ENCODE results near the gene KAZN. TPM values are rescaled to one million over a fixed set of nuclear protein-coding genes. Genes with fewer than 3 reads are reported as not detected.

KAZN gene
- total RNA-seq, 1 donor from 2014 or later = 9.4 TPM

DNA sequence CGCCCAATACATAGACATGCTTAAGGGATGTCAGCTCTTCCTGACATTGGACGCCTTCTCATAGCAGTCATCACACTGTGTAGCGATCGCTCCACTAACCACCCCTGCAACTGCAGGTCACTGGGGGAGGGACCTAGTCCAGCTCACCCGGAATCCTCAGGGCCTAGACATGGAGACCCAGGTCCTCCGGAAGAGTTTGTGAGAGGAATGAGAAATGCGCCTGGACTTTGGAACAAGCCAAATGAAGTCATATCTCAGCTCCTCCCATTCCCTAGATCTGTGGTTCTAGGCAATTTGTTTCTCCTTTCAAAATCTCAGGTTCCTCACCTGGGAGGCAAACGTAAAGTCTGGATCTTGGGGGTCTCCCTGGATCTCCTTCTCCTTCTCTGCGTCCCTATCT is 253.3 kb downstream of the KAZN start:
- DNase-seq (ENCODE audit: low spot score) = no peak

DNA sequence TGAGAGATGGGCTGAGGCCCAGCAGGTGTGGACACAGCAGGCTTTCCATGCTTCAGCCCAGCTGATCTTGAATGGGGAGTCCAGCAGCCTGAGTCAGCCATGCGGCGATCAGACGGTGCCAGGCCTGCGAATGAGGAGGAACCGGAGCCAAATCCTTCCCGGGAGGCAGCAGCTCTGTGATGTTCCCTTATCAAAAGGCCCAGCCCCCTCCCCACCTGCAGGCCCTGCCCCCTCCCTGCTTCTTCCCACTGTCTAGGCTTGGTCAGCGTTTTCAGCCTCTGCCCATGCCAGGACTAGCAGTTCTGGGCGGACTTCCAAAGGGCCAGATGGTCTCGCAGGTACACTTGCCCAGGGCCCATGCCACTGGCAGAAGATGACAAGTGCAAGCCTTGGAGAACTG is 253.8 kb downstream of the KAZN start:
- DNase-seq (ENCODE audit: low spot score) = no peak

DNA sequence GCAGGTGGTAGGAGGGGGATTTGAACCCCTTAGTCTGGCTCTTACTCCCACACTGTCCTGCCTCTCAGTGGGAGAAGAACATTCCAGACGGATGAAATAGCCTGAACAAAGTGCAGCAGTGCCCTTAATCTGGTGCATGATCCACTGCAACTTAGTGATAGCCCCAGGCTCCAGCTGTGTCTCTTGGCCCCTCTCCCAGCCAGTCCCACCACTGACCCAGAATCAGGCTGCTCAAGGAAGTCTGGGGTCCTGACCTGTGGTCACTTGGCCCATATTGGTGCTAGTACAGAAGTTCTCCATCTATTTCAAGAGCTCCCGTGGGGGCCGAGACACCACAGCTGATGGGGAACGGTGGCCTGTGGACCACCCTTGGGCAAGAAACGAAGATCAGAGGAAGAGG is 255.0 kb downstream of the KAZN start:
- no peak for DNase-seq (ENCODE audit: low spot score)

DNA sequence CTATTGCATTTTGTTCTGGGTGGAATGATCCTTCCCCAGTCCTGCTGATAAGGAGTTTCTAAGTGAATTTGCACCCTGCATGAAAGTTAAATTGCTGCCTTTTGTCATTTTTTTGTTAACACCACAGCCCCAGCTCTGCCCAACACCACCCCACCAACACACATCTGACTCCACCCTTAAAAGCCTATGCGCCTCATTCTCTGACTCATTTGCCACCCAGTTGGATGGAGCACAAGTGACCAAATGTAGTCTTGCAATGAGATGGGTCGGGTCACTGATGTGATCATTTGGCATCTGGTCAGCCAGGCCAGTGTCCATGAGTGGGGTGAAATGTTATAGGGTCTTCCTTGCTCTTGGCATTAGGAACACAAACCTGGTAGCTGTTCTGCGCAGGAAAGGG is 256.8 kb downstream of the KAZN start:
- DNase-seq (ENCODE audit: low spot score) = no peak

- DNase-seq (ENCODE audit: low spot score) = no peak
Measured at GRCh38 chr1:14855801-14856200, 257.3 kb downstream of the KAZN start.

DNA sequence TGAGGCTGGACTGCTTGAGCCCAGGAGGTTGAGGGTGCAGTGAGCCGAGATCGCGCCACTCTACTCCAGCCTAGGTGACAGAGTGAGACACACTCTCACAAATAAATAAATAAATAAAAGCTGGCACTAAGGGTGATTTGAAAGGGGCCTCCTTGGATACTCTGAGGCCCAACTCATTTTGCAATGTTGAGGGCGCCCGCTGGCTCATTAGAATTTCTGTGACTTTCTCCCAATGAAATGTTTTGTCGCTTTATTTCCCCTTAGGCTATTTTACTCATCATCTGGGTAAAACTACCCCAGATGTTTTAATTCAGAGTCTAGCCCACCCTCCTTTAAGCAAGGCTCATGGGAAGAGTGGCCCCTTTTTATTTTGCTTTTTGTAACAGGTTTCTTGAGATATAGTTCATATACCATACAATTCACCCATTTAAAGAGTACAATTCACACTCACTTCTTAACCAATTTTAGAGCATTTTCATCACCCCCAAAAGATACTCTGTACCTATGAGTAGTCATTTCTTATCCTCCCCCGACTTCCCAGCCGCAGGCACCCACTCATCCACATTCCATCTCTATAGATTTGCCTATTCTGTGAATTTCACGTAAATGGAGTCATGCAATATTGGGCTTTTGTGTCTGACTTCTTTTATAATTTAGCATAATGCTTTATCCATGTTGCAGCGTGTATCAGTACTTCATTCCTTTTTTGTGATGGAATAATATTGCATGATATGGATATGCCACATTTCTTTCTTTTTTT is 259.1 kb downstream of the KAZN start:
- no peak for DNase-seq (ENCODE audit: low spot score)

DNA sequence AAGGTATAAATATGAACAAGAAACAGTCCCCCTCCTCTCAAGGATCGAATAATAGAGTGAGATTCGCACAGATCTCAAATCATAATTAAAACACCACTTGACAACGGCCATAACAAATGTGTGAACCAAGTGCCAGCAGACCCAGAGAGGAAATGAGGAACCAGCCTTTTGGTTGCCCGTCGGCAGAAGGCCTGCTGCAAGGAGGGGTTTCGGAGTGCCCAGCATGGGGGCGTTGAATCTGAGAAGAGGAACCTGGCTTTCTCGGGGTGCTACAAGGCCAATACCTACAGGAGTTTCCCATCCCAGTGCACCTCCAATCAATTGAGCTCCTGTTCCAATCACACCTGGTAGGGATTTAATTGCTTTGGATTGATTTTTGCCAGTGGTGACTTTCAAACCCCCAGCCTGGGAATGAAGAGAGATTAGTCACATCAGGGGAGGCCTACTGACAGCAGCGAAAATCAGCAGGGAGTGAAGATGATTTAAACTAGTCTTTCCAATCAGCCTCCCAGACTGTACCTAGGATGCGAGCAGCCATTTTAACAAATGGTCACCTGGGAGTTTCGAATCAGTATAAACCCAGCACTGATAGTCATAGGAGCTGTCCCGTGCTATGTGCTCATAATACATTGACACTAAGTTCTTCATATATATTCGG is 263.8 kb downstream of the KAZN start:
- DNase-seq (ENCODE audit: low spot score) = no peak

- no peak for DNase-seq (ENCODE audit: low spot score)
Measured at GRCh38 chr1:14865106-14865505, 266.6 kb downstream of the KAZN start.

GRCh38 chr1:14866911-14867612 is 268.6 kb downstream of the KAZN start:
- DNase-seq (ENCODE audit: low spot score) = no peak

- DNase-seq (ENCODE audit: low spot score) = no peak
Measured at GRCh38 chr1:14869187-14869586, 270.7 kb downstream of the KAZN start.

DNA sequence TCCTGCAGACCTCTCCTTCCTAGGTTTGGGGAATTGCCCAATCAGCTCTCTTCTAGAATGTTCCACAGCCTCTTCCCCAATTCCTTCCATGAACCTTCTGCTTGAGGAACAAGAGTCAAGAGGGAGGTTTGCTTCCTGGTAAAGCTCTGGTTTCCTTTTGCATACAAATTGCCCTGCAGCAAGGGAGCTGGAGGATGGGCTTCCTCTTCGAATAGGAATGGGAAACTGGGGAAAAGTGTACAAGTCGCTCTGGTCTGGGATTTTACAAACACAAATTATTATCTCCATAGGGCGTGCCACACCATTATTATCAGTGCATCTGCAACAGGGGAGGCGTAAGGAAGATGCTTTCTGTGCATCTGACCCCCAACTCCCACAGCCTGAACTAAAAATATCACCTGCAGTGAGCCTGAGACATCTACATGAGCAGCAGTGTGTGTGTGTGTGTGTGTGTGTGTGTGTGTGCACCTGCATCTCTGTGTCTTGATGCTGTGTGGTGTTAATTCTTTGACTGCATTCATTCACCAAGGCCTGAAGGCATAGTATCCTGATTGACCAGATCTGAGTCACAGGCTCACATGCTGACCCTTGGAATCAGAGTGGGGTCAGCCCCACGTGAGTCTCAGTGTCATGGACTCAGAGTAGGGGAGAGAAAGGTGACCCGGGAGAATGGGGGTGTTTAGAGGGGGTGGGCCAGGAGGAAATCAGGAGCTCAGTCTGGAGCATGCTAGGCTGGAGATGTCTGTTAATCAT is 272.9 kb downstream of the KAZN start:
- DNase-seq (ENCODE audit: low spot score) = no peak

DNA sequence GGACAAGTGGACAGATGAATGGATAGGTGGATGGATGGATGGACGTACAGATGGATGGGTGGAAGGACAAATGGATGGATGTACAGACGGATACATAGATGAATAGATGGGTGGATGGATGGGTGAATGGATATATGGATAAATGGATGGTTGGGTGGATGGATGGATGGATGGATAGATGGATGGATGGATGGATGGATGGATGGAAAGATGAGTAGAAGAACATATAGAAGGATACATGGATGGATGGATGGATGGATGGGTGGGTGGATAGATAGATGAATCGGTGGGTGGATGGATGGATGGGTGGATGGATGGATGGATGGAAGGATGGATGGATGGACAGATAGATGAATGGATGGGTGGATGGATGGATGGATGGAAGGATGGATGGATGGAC is 274.3 kb downstream of the KAZN start:
- DNase-seq (ENCODE audit: low spot score) = no peak

- DNase-seq (ENCODE audit: low spot score) = no peak
Measured at GRCh38 chr1:14873677-14874076, 275.2 kb downstream of the KAZN start.

- no peak for DNase-seq (ENCODE audit: low spot score)
Measured at GRCh38 chr1:14875524-14876509, 277.3 kb downstream of the KAZN start.

DNA sequence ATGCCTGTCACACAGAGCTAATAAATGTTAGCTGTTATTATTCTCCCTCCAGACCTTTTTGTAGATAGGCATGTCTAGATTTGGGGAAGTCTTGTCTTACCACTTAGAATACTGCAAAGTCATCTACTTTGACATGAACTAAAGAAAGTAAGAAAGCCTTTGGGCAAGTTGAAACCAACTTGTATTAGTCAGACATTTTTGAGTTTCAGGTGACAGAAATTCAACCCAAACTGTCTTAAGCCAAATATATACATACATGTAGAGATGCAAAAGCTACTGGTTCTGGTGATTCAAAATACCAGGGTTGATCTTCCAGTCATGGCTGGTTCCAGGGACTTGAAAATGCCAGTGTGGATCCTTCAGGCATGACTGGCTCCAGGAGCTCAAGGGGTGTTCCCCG is 278.3 kb downstream of the KAZN start:
- no peak for DNase-seq (ENCODE audit: low spot score)

GRCh38 chr1:14877224-14877623 is 278.7 kb downstream of the KAZN start:
- DNase-seq (ENCODE audit: low spot score) = no peak

DNA sequence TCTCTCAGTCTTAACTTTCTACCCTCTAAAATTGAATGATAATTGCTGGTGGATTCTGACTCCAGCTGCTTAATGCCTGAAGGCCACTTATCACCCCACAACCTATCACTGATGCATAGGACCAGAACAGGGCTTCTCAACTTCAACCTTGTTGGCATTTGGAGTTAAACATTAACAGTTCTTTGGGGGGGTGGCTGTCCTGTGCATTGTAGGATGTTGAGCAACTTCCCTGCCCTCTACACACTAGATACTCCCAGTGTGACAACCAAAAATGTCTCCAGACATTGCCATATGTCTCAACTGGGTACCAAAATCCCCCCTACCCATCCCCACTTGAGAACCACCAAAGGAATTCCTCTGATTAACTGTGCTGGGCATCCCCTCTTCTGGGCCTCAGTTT is 279.6 kb downstream of the KAZN start:
- DNase-seq (ENCODE audit: low spot score) = no peak

- DNase-seq (ENCODE audit: low spot score) = peak; percentile 40
Measured at GRCh38 chr1:14878951-14879350, 280.5 kb downstream of the KAZN start.

DNA sequence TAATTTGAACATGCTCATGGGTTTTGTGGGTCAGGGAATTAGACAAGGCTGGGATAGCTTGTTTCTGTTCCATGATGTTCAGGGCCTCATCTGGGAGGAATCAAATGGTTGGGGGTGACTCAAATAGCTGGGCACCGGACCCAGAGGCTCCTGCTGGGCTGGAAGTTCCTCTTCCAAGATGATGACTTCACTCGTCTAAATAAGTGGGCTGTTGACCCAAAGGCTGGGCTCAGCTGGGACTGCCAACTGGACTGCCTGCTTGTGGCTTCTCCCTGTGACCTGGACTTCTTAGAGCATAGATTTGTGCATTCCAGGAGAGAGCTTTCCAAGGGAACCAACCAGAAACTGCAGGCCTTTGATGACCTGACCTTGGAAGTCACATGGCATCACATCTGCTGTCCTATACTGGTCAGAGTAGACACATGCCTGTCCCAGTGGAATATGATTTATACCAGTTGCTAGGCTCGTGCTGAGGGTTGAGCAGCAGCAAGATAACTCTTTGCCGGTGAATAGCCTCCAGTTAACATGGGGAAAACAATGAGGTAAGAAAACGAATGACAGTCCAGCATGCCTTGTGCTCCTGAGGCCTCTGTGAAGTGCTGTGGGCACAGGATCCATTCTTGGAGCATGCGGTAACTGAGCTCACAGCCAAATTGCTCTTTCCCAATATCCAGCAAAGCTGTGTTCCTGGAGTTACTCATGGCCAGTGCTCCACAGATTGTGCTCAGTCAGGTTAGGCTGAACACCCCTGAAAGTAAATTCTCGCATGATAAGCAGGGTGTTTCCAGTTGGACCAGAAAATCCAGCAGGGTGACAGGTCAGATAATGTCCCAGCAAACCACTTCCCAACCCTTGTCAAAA is 282.2 kb downstream of the KAZN start:
- DNase-seq (ENCODE audit: low spot score) = no peak
